ENCODE data around the gene RCC1. TPM values are rescaled to one million over a fixed set of nuclear protein-coding genes. Genes with fewer than 3 reads are reported as not detected.
A peak's percentile ranks its signal among the peaks of the same experiment; 100 is the strongest.
"Not testable (repeated sequence)": the region's sequence is repeated elsewhere in the genome, so short reads cannot be mapped to it uniquely, and the experiment has no call there.

The RCC1 gene
- total RNA-seq, 4 donors from 2014 or later, result 5.8 to 21.6 (median 12.7) TPM

- H3K36me3 ChIP-seq, result peaks cover 0 to 38% of the 10 kb centered on the region in 2 donors
- peak overlapping the region; percentile 74 to 98 (median 92) for H3K27ac ChIP-seq
- no CpG with 5 or more reads among the region's 75 CpGs for WGBS, 2 donors (ENCODE audit: low coverage in 1 of 2)
- peak overlapping the region; percentile 80 to 96 for H3K4me3 ChIP-seq
- ATAC-seq, result peak; percentile 99
- TF ChIP-seq POLR2AphosphoS5 (IDR thresholded peaks at IDR 0.05) (peak; percentile 100), EP300 (IDR thresholded peaks at IDR 0.05) (no peak), POLR2A (IDR thresholded peaks at IDR 0.05) (peak; percentile 98 to 99)
- TF ChIP-seq, protein P1, sequence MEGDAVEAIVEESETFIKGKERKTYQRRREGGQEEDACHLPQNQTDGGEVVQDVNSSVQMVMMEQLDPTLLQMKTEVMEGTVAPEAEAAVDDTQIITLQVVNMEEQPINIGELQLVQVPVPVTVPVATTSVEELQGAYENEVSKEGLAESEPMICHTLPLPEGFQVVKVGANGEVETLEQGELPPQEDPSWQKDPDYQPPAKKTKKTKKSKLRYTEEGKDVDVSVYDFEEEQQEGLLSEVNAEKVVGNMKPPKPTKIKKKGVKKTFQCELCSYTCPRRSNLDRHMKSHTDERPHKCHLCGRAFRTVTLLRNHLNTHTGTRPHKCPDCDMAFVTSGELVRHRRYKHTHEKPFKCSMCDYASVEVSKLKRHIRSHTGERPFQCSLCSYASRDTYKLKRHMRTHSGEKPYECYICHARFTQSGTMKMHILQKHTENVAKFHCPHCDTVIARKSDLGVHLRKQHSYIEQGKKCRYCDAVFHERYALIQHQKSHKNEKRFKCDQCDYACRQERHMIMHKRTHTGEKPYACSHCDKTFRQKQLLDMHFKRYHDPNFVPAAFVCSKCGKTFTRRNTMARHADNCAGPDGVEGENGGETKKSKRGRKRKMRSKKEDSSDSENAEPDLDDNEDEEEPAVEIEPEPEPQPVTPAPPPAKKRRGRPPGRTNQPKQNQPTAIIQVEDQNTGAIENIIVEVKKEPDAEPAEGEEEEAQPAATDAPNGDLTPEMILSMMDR (IDR thresholded peaks at IDR 0.05), result peak in 2 of 4 experiments; percentile 53 to 61
- H3K9me3 ChIP-seq, result no peaks in the 10 kb centered on the region
- H3K27me3 ChIP-seq, result no peaks in the 10 kb centered on the region
- H3K4me1 ChIP-seq, result peaks cover 0 to 47% (median 18%) of the 10 kb centered on the region in 3 donors
These were observed 75.8 kb downstream of the RCC1 start for GRCh38 chr1:28581531-28582247.

DNA sequence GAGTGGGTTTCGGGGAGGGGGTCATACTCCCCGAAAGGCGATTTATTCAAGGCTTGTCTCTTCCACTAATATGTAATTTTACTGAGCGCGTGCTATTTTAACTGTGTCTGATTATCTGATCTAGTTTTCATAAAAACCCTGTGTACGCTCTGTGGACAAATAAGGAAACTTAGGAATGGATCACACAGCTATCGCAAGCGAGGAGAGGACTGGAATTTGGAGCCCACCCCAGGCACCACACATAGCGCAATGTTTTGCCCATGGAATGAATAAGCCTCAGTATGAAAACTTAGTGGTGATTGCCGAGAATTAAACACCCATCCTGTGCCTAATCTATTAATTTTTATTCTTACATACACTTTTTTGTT, 76.4 kb downstream of the RCC1 start:
- Histone ChIP-seq H3K27ac (peak overlapping the region; percentile 74 to 98 (median 92)), H3K4me1 (peaks cover 0 to 47% (median 18%) of the 10 kb centered on the region in 3 donors), H3K4me3 (peak overlapping the region; percentile 80 to 96), H3K36me3 (peaks cover 0 to 32% of the 10 kb centered on the region in 2 donors), H3K9me3 (no peaks in the 10 kb centered on the region), H3K27me3 (no peaks in the 10 kb centered on the region)
- peak; percentile 46 for ATAC-seq
- TF ChIP-seq, protein P1 (IDR thresholded peaks at IDR 0.05), result no peak
- TF ChIP-seq POLR2AphosphoS5 (IDR thresholded peaks at IDR 0.05), result no peak
- TF ChIP-seq EP300 (IDR thresholded peaks at IDR 0.05), result no peak
- TF ChIP-seq POLR2A (IDR thresholded peaks at IDR 0.05), result no peak
- WGBS, 2 donors (ENCODE audit: low coverage in 1 of 2), result 2 to 4% methylated on average over 7 to 8 of the region's 10 CpGs

DNA sequence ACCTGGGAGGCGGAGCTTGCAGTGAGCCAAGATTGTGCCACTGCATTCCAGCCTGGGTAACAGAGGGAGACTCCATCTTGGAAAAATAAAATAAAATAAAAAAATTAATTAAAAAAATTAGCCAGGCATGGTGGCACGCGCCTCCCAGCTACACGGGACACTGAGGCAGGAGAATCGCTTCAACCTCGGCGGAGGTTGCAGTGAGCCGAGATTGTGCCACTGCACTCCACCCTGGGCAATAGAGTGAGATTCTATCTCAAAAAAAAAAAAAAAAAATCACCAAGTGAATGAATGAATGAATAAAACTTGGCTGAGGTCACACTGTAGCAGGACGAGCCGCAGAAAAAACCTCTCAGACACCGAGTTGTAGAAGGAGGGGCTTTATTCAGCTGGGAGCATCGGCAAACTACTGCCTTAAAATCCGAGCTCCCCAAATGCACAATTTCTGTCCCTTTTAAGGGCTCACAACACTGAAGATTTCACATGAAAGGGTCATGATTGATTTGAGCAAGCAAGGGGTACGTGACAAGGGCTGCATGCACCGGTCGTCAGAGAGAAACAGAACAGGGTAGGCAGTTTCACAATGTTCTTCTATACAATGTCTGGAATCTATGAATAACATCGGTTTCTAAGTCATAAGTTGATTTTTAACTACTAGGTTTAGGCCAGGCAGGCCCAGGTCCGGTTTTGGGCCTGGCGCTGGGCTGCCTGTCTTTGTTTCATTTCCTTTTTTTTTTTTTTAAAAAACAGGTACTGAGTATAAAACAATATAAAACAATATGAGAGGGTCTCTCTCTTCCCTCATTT, 80.9 kb downstream of the RCC1 start:
- ATAC-seq, result not testable (repeated sequence)

More for the DNA sequence above, 80.9 kb downstream of the RCC1 start:
- not testable (repeated sequence) for H3K4me3 ChIP-seq, H3K36me3 ChIP-seq, H3K27ac ChIP-seq, H3K27me3 ChIP-seq, H3K9me3 ChIP-seq
- 88% methylated on average over 17 to 18 of the region's 19 CpGs for WGBS, 2 donors (ENCODE audit: low coverage in 1 of 2)
- H3K4me1 ChIP-seq, result peaks cover 0 to 17% (median 8%) of the 10 kb centered on the region in 3 donors

Small RNAs within 50 kb of the gene (small RNA-seq; reads per million reads assigned to genes)
- 0 reads per million in 4 donors for gene RNU6ATAC27P
- 0 reads per million in 4 donors for gene SNORA16A
- 0 reads per million in 4 donors for gene SNORA44
- 0 reads per million in 4 donors for gene SNORA61
- 0 reads per million in 4 donors for gene SNORA73A
- gene SNORA73B, result 9.2 to 32.2 (median 13.6) reads per million in 4 donors
- gene SNORD99, result 22,041 to 46,873 (median 38,373) reads per million in 4 donors

Other genes with a start within 250 kb of the RCC1 start
- gene SESN2, start 246.5 kb upstream of the RCC1 start, total RNA-seq, result 1 to 10 TPM; 7.7 to 10.0 (median 8.3) TPM
- 10 to 100 TPM in 3 of 4 donors, 1 to 10 TPM in 1; 8.5 to 21.0 (median 18.2) TPM for gene MED18, start 177.0 kb upstream of the RCC1 start, total RNA-seq
- gene PHACTR4, start 136.3 kb upstream of the RCC1 start, total RNA-seq, result 10 to 100 TPM; 20.3 to 32.2 (median 27.0) TPM
- gene TRNAU1AP, start 47.0 kb downstream of the RCC1 start, total RNA-seq, result 10 to 100 TPM; 18.5 to 25.0 (median 21.8) TPM
- gene RAB42, start 86.2 kb downstream of the RCC1 start, total RNA-seq, result 1 to 10 TPM in 3 of 4 donors, under 1 TPM in 1; 0.67 to 5.1 (median 2.5) TPM
- 10 to 100 TPM; 12.4 to 22.3 (median 16.7) TPM for gene TAF12, start 137.0 kb downstream of the RCC1 start, total RNA-seq
- gene RNU11, start 142.6 kb downstream of the RCC1 start, total RNA-seq, result not detected
- gene GMEB1, start 162.7 kb downstream of the RCC1 start, total RNA-seq, result 10 to 100 TPM in 2 of 4 donors, 1 to 10 TPM in 2; 6.0 to 14.3 (median 10.0) TPM
- 10 to 100 TPM; 40.7 to 48.6 (median 44.4) TPM for gene YTHDF2, start 230.9 kb downstream of the RCC1 start, total RNA-seq